Measurements from ENCODE around the gene RUVBL2. TPM values are rescaled to one million over a fixed set of nuclear protein-coding genes. Genes with fewer than 3 reads are reported as not detected.

The RUVBL2 gene
- total RNA-seq, 1 donor from 2014 or later = 121 TPM

Small RNA genes lying within 50 kb of the gene (small RNA-seq; reads per million reads assigned to genes)
- not detected for gene MIR6798

Other genes starting within 250 kb of the RUVBL2 start
- not detected for gene IZUMO1, start 247.0 kb upstream of the RUVBL2 start, total RNA-seq
- 0.82 TPM for gene FUT1, start 241.2 kb upstream of the RUVBL2 start, total RNA-seq
- not detected for gene FGF21, start 238.4 kb upstream of the RUVBL2 start, total RNA-seq
- 11.4 TPM for gene BCAT2, start 182.9 kb upstream of the RUVBL2 start, total RNA-seq
- gene HSD17B14, start 157.4 kb upstream of the RUVBL2 start, total RNA-seq = 1.2 TPM
- 1.6 TPM for gene PLEKHA4, start 125.3 kb upstream of the RUVBL2 start, total RNA-seq
- 23.6 TPM for gene PPP1R15A, start 121.5 kb upstream of the RUVBL2 start, total RNA-seq
- under 0.01 TPM for gene TULP2, start 95.1 kb upstream of the RUVBL2 start, total RNA-seq
- gene NUCB1, start 93.6 kb upstream of the RUVBL2 start, total RNA-seq = 39.5 TPM
- not detected for gene DHDH, start 60.2 kb upstream of the RUVBL2 start, total RNA-seq
- 9.4 TPM for gene BAX, start 39.0 kb upstream of the RUVBL2 start, total RNA-seq
- 713 TPM for gene FTL, start 28.6 kb upstream of the RUVBL2 start, total RNA-seq
- gene GYS1, start 578 bp upstream of the RUVBL2 start, total RNA-seq = 12.6 TPM
- gene LHB, start 23.2 kb downstream of the RUVBL2 start, total RNA-seq = not detected
- gene CGB3, start 30.4 kb downstream of the RUVBL2 start, total RNA-seq = not detected
- gene CGB2, start 38.0 kb downstream of the RUVBL2 start, total RNA-seq = not detected
- gene CGB1, start 43.0 kb downstream of the RUVBL2 start, total RNA-seq = not detected
- not detected for gene CGB5, start 50.0 kb downstream of the RUVBL2 start, total RNA-seq
- not detected for gene CGB8, start 55.2 kb downstream of the RUVBL2 start, total RNA-seq
- not detected for gene CGB7, start 63.9 kb downstream of the RUVBL2 start, total RNA-seq
- not detected for gene NTF4, start 70.9 kb downstream of the RUVBL2 start, total RNA-seq
- gene KCNA7, start 78.8 kb downstream of the RUVBL2 start, total RNA-seq = not detected
- gene SNRNP70, start 91.6 kb downstream of the RUVBL2 start, total RNA-seq = 99.5 TPM
- gene LIN7B, start 120.5 kb downstream of the RUVBL2 start, total RNA-seq = 31.0 TPM
- 1.2 TPM for gene C19orf73, start 125.3 kb downstream of the RUVBL2 start, total RNA-seq
- gene PPFIA3, start 125.7 kb downstream of the RUVBL2 start, total RNA-seq = 47.7 TPM
- gene HRC, start 161.5 kb downstream of the RUVBL2 start, total RNA-seq = 0.41 TPM
- gene TRPM4, start 163.9 kb downstream of the RUVBL2 start, total RNA-seq = 4.1 TPM